GM18505 (cell line): Measurements from ENCODE around the gene RASAL2.

Experiments
- ATAC-seq: cut with Tn5 transposase; IDR thresholded peaks from one replicate; pipeline ENCODE4 v1.9.1; 2021; ENCODE audit not compliant: unreplicated experiment
- POLR2A ChIP-seq: IDR thresholded peaks from 4 replicates; pipeline ENCODE4 v1.6.1; 2011; ENCODE audit warnings: borderline replicate concordance; ENCODE audit not compliant: insufficient read depth, insufficient read length; ENCODE audit errors: extremely low read depth

The RASAL2 gene

GRCh38 chr1:178057912-178058534 is 35.9 kb upstream of the RASAL2 start:
- ATAC-seq: no peak
- TF ChIP-seq POLR2A: no peak

GRCh38 chr1:178060789-178061556 is 32.9 kb upstream of the RASAL2 start:
- no peak for ATAC-seq

DNA sequence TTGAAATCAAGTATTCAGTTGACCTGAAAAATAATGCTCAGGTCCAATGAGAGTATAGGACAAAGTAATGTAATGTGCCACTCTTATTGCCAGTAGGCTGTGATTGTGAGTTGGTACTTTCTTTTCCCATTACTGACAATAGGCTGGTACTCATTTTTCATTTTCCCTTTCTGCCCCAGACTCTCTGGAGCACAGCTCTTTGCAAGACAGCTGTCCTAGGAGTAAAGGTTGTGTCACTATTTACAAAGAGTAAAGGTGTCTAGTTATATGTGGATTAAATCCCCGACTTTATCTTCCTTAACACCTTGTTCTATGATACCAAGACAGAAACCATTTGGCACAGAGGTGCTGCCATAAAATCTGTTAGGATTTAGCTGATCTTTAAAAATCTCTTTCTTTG is 32.3 kb upstream of the RASAL2 start:
- TF ChIP-seq POLR2A: no peak
- no peak for ATAC-seq

More at GRCh38 chr1:178060789-178061556, 32.9 kb upstream of the RASAL2 start:
- no peak for TF ChIP-seq POLR2A

DNA sequence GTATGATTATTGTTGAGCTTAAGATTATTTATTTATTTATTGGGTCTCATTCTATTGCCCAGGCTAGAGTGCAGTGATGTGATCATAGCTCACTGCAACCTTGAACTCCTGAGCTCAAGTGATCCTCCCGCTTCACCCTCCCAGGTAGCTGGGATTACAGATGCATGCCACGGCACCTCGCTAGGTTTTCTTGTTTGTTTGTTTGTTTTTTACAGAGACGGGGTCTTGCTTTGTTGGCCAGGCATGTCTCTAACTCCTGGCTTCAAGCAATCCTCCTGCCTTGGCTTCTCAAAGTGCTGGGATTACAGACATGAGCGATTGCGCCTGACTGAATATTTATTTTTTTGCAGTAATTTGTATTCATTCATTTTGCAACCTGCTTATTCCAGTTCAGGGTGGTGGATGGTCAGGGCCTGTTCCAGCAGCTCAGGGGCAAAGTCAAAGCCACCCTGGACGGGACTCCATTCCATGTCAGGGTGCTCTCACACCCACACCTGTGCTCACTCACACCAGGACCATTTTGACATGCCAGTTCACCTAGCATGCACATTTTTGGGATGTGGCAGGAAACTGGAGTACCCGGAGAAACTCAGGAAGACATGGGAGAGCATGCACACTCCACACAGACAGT is 29.6 kb upstream of the RASAL2 start:
- no peak for TF ChIP-seq POLR2A

DNA sequence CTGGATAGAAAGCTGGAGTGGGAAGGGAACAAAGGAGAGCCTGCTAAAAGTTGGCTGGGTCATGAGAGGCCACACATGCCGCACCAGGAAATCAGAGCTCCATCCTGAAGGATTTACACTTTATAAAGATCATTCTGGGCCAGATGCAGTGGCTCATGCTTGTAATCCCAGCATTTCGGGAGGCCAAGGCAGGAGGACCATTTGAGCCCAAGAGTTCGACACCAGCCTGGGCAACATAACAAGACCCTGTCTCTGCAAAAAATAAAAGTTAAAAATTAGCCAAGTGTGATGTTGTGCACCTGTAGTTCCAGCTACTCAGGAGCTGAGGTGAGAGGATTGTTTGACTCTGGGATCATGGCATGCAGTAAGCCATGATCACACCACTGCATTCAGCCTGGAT is 28.7 kb upstream of the RASAL2 start:
- no peak for TF ChIP-seq POLR2A
- no peak for ATAC-seq

More for the DNA sequence above, 29.6 kb upstream of the RASAL2 start:
- no peak for ATAC-seq

- TF ChIP-seq POLR2A: no peak
- peak; percentile 16 for ATAC-seq
These were observed 27.5 kb upstream of the RASAL2 start for GRCh38 chr1:178066296-178066907.

- no peak for TF ChIP-seq POLR2A
- peak; percentile 100 for ATAC-seq
These were observed 26.8 kb upstream of the RASAL2 start for GRCh38 chr1:178066908-178067614.

DNA sequence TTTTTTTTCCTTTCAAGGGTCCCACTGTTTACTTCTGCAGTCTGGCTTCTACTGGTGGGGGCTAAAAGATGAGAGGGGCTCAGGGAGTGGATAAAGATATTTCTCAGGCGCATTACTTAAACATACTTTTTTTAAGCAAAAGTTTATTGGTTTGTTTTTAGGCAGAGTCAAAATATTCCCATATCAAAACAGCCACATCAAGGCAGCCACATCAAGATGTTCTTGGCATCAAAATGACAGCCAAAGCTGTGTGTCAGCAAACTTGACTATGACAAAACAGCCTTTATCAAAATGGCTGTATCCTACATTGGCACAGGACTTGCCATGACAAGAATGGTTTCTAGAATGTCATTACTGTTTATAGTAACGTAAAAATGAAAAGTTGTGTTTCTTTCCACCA is 22.1 kb upstream of the RASAL2 start:
- TF ChIP-seq POLR2A: no peak
- ATAC-seq: no peak

- ATAC-seq: no peak
- no peak for TF ChIP-seq POLR2A
These were observed 21.6 kb upstream of the RASAL2 start for GRCh38 chr1:178072326-178072725.

- ATAC-seq: no peak
- no peak for TF ChIP-seq POLR2A
These were observed 18.6 kb upstream of the RASAL2 start for GRCh38 chr1:178075333-178075732.

DNA sequence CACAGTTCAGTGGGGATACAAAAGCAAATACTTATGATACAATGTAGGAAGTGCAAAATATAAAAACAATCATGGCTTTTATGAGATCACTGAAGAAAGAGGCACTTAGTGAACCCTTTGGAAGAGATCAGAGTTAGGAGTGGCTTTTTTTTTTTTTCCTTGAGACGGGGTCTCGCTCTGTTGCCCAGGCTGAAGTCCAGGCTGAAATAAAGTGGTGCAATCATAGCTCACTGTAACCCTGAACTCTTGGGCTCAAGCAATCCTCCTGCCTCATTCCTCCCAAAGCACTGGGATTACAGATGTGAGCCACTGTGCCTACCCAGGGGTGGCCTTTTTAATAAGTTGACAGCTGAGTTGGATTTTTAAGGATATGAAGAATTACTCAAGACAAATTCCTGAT is 17.3 kb upstream of the RASAL2 start:
- TF ChIP-seq POLR2A: no peak
- ATAC-seq: no peak

GRCh38 chr1:178077917-178078316 is 16.0 kb upstream of the RASAL2 start:
- no peak for TF ChIP-seq POLR2A
- ATAC-seq: no peak

DNA sequence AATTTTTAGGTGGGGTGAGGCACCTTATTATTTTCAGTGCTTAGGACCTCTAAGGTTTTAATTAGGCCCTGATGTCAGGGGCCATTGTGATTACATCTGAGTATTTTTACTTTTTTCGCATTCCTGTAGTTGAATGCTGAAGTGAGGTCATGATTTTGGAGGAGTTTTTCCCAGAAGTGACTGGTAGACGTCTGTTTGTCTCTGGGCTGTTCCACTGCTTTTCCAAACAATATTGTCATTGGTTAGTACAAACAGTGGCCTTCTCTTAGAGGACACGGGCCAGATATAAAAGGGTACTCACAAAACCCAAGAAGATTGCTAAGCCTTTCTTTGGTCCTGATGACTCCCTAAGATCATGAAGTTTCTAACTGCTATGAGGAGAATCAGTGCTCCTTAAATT is 7.6 kb upstream of the RASAL2 start:
- no peak for ATAC-seq
- no peak for TF ChIP-seq POLR2A
